GM19324 (cell line): ENCODE data around the gene CDH4.

Experiments used
- ATAC-seq: cut with Tn5 transposase; IDR thresholded peaks from one replicate; pipeline ENCODE4 v1.9.1; 2021; ENCODE audit warnings: mild to moderate bottlenecking, moderate library complexity; ENCODE audit not compliant: unreplicated experiment, low FRiP score

Gene CDH4

DNA sequence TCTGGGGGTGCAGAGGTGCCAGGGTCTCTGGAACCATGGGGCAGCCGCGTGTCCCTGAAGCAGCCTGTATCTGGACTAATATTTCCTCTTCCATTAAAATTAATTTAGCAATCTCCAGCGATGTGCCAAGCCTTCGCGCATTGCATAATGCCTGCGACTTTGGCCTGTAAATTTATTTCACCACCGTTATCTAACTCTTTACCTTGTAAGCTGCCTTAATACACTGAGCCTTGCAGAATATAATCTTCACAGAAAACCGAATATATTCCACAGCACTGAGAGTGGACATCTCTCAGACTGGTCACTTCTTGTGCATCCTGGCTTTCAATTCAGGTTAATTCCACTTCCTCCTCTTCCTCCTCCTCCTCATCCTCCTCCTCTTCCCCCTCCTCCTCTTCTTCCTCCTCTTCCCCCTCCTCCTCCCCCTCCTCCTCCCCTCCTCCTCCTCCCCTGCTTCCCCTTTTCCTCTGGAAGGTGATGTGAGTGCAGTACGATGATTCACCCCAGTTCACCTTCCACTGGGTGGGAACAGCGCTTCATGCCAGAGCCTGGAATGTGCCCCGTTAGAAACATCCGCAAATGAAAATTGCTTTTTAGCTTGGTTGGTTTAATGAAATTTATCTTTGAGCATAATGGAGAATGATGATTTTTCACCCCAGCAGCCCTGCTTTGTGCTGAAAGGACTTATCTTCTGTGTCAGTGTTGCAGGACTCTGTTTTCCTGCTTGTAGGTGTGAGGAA is 101.4 kb downstream of the CDH4 start:
- ATAC-seq: no peak

DNA sequence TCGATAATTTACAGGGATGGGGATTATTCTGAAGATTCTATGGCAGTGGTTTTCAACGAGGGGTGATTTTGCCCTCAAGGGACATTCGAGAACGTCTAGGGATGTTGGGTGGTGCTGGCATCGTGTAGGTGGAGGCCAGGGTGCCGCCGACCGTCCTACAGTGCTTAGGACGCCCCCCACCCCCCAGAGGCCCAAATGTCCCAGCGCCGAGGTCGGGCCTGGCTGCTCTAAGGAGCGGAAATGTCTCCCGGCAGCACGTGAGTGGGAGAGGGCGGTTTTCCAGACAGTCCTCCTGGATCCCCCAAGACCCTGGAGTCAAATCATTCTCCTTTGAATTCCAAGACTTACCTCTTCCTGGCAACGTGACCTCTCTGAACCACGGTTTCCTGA is 101.9 kb downstream of the CDH4 start:
- ATAC-seq: no peak

DNA sequence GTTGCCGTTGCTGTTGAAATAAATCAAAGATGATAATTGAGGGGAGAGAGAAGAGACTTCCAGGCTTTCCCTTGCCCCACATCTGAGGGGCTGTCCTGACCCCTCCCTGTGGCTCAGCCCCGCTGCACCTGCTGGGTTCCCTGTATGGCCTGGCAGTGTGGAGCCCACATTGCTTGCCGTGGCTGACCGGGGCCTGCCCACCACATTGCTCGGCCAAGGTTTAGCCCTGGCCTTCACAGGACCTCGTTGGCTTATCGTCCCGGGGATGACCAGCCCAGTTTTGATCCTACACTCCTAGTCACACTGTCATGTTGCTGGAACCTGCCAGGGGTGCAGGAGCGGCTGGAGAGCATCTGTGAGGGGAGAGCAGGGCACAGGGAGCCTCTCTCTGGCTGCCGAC is 102.4 kb downstream of the CDH4 start:
- ATAC-seq: no peak

DNA sequence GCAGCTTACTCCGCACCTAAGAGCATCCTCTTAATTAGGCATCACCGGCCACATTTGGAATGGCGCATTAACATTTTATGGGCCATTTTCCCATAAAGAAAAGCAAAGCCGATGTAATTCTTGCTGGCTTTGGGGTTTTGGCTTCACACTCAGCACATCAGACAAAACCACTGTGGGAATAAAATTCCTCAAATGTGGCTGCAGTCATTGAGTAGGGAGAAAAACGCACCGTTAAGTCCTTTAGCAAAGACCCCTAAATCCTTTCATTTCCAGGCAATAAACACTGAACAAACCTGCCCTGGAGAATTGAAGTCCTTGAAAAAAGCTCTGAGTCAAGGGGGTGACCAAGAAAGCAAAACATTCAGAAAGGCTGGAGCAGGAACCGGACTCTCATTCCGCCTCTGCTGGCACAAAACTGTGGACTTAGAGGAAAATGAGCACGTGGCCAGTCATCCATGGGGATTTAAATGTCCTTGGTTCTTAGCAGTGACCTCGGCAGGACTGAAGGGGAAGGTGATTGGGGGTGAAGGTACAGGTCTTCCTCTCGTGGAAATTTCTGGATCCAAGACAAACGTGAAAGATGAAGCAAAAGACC is 102.9 kb downstream of the CDH4 start:
- no peak for ATAC-seq

DNA sequence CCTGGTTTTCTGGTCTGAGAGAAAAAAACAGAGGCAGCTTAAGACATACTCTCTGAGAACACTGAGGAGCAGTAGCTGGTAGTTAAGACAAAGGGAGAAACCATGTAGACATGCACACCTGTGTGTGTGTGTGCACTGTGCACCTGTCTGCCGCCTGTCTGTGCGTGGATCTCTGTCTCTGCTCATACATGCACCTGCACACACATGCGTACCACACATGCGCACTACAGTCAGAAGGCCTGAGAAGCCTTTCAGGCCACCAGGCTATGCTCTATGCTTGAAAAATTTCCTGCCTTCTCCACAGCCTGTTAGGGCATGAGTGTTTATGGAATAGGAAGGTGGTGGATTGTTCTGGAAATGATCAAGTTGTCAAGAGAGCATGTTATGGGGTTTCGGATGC is 103.5 kb downstream of the CDH4 start:
- no peak for ATAC-seq

DNA sequence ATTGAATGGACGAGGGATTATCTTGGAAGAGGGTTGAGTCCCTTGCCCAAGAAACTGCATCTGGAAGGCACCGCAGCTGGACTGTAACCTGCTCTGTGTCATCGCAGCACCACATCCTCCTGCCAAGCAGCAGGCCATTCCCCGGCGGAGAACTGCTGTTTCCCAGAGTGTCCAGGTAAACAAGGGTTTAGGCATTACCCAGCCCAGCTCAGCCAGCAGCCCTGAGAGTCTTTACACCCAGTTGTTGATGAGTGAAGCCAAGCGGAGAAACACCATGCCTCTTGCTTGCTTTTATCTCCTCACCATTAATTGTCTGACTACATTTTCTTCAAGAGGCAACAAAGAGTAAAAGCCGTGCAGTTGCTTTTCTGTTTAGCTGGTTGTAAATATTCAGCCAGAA is 104.1 kb downstream of the CDH4 start:
- no peak for ATAC-seq

DNA sequence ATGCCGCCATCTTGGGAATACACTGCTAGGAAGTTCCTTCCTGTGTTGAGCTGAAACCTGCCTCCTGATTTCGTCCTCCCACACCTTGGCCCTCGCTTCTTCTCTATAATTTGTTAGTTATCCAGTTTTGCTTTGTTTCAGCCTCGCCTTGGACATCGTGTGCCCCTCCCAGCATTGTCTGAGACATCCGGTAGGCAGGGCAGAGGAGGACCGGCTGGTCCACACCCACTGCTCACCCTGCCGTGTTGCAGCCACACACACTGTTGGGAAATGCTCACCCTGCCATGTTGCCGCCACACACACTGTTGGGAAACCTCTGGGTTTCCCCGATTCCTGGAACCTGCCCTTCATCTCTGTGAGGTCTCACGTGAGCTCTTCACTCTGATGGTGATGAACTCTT is 105.1 kb downstream of the CDH4 start:
- ATAC-seq: no peak

DNA sequence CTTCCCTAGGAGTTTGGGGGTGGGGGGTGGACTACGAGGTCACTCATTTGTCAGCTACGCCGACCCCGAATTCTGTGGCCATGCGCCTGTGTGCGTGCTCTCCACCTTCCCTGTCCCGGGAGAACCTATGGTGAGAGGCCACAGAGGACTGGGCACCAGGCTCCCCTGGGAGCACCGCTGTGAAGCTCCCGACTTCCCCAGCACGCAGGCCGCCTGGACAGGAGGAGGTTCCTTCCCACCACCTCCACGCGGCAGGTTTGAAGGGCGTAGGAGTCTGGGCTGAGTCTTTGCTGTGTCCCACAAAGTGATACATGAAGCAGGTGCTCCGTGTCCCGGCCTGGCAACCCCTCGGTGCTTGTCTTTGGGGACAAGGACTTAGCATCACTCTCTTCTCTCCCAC is 107.2 kb downstream of the CDH4 start:
- ATAC-seq: no peak

DNA sequence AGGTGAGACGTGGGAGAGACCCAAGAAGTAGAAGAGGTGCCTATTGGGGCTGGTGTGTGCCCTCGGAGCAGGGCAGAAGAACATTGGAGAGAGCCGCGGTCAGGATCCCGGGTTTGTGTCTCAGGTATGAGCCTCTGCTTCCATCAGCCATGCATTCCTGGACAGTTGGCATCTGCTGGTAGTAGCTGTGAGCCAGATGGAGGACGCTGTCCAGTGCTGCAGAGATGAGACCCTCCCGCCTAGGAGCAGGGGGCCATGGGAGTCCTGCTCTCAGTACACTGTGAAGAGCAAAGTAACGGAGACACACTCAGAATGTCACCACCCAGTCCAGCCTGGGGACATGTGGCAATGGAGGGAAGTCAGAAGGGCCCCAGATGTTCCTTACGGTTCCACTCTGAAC is 108.2 kb downstream of the CDH4 start:
- ATAC-seq: no peak

DNA sequence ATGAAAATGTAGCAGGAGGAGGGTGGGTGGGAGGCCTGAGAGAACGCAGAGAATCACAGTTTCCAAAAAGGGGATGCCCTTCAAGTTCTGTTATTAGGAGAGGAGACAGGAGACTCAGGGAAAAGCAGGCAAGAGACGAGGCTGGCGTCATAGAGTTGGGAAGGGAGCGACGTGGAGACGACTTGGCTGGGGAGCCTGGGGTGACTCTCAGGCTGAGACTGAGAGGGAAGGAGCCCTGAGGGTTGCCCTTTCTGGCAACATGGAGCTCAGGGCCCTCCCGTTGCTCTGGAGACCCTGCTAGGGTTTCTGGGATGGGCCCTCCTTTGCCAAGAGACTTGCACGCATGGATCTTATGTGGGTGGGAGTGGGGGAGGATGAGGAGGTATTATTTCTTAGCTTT is 108.9 kb downstream of the CDH4 start:
- ATAC-seq: no peak

DNA sequence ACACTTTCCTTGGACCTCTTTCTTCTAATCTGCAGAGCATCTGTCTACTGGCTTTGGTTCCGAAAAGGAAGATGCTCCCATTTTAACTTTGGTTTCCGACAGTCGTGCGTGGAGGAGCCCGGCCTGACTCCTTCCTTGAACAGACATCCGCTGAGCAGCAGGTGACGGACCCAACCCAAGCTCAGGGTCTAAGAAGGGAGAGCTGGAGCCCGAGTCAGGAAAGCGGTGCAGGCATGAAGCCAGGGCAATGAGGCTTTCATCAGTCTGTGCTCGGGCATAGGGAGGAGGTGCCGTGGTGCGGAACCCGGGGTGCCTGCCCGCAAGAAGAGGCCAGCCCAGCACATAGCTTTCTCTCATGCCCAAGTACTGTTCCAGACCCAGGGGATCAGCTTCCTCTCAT is 109.4 kb downstream of the CDH4 start:
- no peak for ATAC-seq

DNA sequence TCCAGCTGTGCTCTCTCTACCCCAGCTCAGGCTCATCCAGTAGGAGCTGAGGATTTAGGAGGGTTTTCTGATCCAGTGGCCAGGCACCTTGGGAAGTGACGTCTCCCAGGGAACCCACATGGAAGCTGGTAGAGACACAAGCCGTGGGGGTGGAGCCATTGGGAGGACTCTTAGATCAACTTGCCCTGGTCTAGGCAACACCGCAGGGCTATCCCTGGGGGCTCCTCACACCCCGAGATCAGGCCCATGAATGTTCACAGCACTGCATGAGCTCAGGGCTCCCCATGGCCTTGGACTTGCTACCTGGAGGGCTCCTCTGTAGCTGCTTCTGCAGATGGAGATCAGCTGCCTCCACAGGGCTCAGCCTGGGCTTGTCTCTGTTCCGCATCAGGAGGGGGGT is 112.1 kb downstream of the CDH4 start:
- no peak for ATAC-seq

DNA sequence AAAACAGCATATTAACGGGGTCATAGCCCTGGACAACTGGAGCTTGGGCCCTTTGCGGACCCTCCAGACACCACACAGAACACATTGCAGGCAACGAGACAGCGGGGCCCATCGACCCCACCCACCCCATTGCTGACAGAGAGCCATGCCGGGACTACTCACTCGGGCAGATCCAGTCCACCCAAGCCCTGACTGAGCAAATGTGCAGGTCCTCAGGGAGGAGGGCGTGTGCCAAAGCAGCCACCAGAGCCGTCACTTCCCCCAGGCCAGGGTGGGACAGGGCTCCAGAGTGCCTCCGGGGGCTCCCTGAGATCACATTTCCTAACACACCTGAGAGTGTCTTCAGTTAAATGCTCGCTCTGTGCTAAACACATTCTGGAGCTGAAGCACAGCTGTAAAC is 114.9 kb downstream of the CDH4 start:
- no peak for ATAC-seq

DNA sequence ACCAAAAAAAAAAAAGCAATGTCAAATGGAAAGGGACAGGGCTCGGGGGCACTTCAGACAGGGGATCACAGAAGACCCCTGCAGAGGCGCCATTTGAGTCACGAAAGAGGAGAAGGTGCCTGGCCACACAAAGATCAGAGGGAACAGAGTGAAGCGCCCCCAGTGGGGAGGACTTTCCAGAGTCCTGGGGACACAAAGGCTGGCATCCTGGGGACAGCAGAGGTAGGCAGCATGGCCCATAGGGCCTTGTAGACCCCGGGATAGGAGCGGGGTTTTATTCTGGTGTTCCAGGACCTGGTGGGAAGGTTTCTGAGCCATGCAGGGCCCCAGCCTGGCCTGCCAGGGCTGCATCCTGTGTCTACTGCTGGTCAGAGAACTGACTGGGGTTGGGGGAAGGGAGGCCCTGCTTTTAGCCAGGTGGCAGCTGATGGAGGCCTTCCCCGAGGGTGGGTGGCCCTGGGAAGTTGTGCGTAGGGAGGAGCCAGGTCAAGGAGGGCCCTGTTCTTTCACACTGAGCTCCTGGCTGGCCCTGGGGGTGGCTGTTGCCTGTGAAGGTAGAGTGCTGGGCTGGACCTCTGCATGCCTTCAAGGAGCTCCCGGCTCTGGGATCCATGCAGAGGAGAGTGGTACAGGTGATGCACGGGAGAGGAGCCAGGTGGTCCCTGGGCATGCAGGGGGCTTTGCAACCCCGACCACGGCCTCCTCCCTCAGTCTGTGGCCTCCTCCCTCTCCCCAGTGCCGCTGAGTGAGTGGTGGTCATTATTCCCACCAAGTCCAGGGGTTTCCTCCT is 117.9 kb downstream of the CDH4 start:
- no peak for ATAC-seq

DNA sequence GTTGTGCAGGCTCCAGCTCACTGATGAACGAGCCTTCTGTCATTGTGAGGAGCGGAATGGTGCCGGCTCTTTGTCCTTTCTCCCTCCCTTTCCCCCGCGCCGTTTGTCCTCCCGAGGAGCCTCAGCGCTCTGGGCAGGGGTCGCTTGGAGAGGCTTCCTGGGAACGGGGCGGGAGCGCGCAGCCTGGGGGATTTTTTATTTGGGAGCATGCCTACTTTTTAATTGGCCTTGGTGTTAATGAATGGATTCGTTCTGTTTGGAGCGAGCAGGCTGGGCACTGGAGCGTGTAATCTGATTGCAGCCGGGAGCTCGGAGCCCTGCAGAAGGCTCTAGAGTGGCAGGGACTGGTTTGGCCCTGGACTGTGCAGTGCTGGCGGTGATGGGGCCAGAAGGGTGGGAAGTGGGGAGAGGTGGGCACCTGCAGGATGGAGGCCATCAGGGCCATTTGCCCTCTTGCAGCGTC is 118.8 kb downstream of the CDH4 start:
- ATAC-seq: no peak

DNA sequence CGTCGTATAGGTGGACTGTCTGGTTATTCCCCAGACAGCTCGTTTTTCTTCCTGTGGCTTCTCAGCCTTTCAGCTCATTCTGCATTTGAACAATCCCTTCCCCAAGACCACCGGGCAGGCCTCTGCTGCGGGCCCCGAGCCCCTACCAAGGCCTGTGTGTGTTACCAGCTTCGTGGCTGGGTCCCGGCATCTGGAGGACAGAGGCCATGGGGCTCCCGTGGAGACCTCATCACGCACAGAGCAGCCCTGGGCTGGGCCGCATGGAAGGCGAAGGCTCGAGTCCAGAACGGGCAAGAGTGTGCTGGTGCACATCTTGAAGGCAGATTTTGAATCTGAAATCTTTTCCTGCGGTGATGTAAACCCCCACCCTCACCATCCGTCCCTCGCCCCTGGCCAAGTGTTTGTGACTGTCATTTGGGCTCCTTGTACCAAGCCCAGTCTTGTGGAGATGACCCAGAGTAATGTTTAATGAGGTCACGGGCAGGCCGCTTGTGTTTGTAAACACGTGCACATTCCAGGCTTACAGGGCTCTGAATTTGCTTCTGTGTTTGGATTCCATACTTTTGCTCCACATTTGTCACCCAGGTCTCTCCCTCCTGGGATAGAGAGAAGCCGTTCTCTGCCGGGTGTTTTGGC is 119.6 kb downstream of the CDH4 start:
- no peak for ATAC-seq

DNA sequence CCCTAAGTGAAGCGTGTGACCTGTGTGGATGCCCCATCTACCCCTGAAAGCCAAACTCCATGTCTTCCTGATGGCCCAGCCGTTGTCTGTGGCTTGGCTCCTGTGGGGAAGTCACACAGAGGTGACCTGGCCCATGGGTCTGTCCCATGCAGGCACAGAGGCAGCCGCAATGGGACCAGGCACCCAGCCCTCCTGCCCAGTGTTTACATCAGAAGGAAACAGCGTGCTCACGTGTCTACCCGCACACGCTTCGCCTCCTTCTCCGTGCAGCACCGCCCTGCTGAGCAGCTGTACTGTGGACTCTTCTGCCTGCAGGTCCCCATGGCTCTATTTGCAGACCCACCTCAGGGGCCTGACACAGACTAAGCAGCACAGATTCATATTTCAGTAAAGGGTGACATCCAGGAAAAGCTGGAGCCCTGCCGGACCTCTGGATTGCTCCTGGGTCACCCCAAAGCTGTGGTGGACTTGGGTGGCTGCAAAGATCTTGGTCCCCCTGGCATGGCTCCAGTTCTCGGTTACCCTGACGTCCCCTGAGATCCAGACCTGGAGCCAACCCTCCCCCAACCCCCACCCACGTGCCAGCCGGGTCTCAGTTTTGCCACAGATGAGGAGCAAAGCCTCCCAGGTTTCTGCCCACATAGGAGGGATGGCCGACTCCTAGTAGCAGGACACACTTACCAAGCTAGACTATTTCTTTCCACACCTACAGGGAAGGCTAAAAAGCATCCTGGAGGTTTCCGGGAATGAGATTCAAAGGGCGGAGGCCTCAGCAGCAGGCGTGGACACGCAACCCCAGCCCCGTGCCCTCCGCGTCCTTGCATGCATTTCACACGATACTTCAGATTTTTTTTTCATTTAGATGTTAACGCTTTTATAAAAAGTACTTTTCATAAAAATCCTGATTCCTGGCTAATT is 120.3 kb downstream of the CDH4 start:
- ATAC-seq: no peak

DNA sequence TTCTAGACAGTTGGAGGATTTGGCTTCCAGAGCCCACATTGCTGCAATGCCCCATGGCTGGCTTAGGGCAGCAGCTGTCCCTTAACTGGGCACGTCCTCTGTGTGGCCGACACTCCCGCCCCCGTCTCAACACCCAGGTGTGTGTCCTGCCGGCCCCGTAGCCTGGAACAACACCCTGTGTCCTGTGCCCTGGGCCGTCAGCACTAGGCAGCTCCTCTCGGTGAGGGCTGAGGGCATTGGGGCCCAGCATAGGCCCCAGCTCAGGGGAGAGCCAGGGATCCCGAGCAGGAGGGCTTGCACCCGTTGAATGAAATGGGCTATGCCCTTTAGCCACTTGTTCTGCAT is 121.0 kb downstream of the CDH4 start:
- ATAC-seq: no peak

DNA sequence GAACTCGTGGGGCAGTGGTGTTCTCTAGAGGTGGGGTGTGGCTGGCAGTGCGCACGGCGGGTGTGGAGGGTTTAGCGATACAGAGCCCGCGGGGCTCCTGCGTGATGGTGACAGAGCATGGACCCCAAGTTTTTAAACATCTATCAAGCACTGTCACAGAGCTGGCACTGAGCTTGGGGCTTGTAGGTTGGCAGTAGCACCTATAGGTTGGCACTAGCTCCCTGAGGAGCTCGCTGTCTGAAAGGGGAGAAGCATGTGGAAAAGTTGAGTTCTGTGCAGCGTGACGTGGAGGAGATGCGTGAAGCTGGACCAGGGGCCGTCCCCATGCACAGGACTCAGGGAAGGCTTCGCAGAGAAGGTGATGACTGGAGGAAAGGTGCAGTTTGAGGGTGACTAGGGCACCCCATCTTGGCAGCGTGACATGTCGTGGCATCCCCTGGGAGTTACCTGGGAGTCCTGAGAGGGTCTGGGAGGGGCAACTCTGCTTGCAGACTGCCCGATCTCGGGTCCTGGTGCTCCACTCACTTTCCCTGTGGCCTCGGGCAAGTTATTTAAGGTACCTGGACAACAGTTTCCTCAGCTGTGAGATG is 122.0 kb downstream of the CDH4 start:
- ATAC-seq: no peak
